IMR-90 (cell line): ENCODE data around the gene COX17. TPM values are rescaled to one million over a fixed set of nuclear protein-coding genes. Genes with fewer than 3 reads are reported as not detected.

Experiments
- ATAC-seq: fragments of 200-7000 bp; cut with Tn5 transposase; 2 replicates; pipeline ENCODE4 v1.9.1; 2020; ENCODE audit warnings: low read depth, mild to moderate bottlenecking, moderate library complexity
- BruUV-seq: library from RNA; stranded (reverse); fragments of 400-500 nt; replicated peaks from 2 replicates; lab custom pipeline; 2021; lab: Mats Ljungman, UMichigan
- CTCF ChIA-PET: fragments of 300-600 bp; formaldehyde crosslinking; extraction: SDS; loops from one replicate; lab custom pipeline; 2021; ENCODE audit warnings: antibody characterized with exemption; lab: Yijun Ruan, JAX
- POLR2A ChIA-PET: fragments of 300-600 bp; sonication (Branson Sonifier 250); formaldehyde crosslinking; loops from one replicate; lab custom pipeline; 2022; ENCODE audit warnings: antibody characterized with exemption; ENCODE audit not compliant: unreplicated experiment; lab: Charles Lee
- DNase-seq: peaks from one replicate; pipeline ENCODE4 v3.0.0; 2013
- H2AFZ ChIP-seq: replicated peaks from 2 replicates; pipeline ENCODE3; 2013; ENCODE audit warnings: low read length, mild to moderate bottlenecking; ENCODE audit not compliant: poor library complexity
- H2AK5ac ChIP-seq: 2 replicates; pipeline ENCODE4 v1.6.1; 2013; ENCODE audit warnings: low read depth, low read length, inconsistent platforms
- H2AK9ac ChIP-seq: replicated peaks from 2 replicates; pipeline ENCODE3; 2013; ENCODE audit warnings: mild to moderate bottlenecking, low read depth, low read length, moderate library complexity; ENCODE audit not compliant: poor library complexity
- H2BK120ac ChIP-seq: 2 replicates; pipeline ENCODE4 v1.6.1; 2013; ENCODE audit warnings: low read depth, low read length, inconsistent platforms
- H2BK15ac ChIP-seq: 3 replicates; pipeline ENCODE4 v1.6.1; 2013; ENCODE audit warnings: low read depth, low read length, inconsistent platforms
- H2BK20ac ChIP-seq: 2 replicates; pipeline ENCODE4 v1.6.1; 2013; ENCODE audit warnings: low read depth, mild to moderate bottlenecking, inconsistent platforms, low read length, moderate library complexity
- H2BK5ac ChIP-seq: 2 replicates; pipeline ENCODE4 v1.6.1; 2013; ENCODE audit warnings: mild to moderate bottlenecking, low read depth, low read length, inconsistent platforms; ENCODE audit not compliant: poor library complexity, severe bottlenecking
- H3K14ac ChIP-seq: replicated peaks from 2 replicates; pipeline ENCODE4 v1.6.1; 2013; ENCODE audit warnings: low read depth, low read length, inconsistent platforms
- H3K18ac ChIP-seq: 2 replicates; pipeline ENCODE4 v1.6.1; 2013; ENCODE audit warnings: low read depth, low read length, control low read depth
- H3K23ac ChIP-seq: 2 replicates; pipeline ENCODE4 v1.6.1; 2013; ENCODE audit warnings: low read depth, low read length, inconsistent platforms
- H3K27ac ChIP-seq: 2 replicates; pipeline ENCODE4 v1.5.1; 2013; ENCODE audit warnings: mild to moderate bottlenecking, control low read depth, low read length; ENCODE audit not compliant: insufficient read depth
- H3K27me3 ChIP-seq: 2 replicates; pipeline ENCODE4 v1.6.1; 2013; ENCODE audit warnings: low read length; ENCODE audit not compliant: control insufficient read depth, insufficient read depth
- H3K36me3 ChIP-seq: 2 replicates; pipeline ENCODE4 v1.6.1; 2013; ENCODE audit warnings: low read length, mixed read lengths; ENCODE audit not compliant: control insufficient read depth, insufficient read depth
- H3K4ac ChIP-seq: 2 replicates; pipeline ENCODE4 v1.6.1; 2013; ENCODE audit warnings: low read depth, low read length, inconsistent platforms
- H3K4me1 ChIP-seq: 2 replicates; pipeline ENCODE4 v1.6.1; 2013; ENCODE audit warnings: low read length, mixed read lengths; ENCODE audit not compliant: control insufficient read depth, insufficient read depth
- H3K4me2 ChIP-seq: 2 replicates; pipeline ENCODE4 v1.6.1; 2013; ENCODE audit warnings: low read depth, mild to moderate bottlenecking, control low read depth, low read length, moderate library complexity
- H3K4me3 ChIP-seq: 2 replicates; pipeline ENCODE4 v1.5.1; 2013; ENCODE audit warnings: low read depth, mild to moderate bottlenecking, control low read depth, low read length, moderate library complexity; ENCODE audit not compliant: insufficient read depth
- H3K56ac ChIP-seq: 2 replicates; pipeline ENCODE4 v1.6.1; 2013; ENCODE audit warnings: low read length, inconsistent platforms; ENCODE audit not compliant: insufficient read depth; ENCODE audit errors: extremely low read depth
- H3K79me1 ChIP-seq, 2 experiments: 2 replicates each; pipeline ENCODE4 v1.6.1; 2013; ENCODE audit warnings: low read length in 2 of 2, inconsistent platforms in 1 of 2, low read depth in 1 of 2
- H3K9ac ChIP-seq: 2 replicates; pipeline ENCODE4 v1.6.1; 2013; ENCODE audit warnings: low read depth, low read length, control low read depth
- H3K9me1 ChIP-seq: 2 replicates; pipeline ENCODE4 v1.6.1; 2013; ENCODE audit warnings: low read length, inconsistent platforms; ENCODE audit not compliant: insufficient read depth
- H3K9me3 ChIP-seq: 2 replicates; pipeline ENCODE4 v1.6.1; 2013; ENCODE audit warnings: low read length; ENCODE audit not compliant: control insufficient read depth, insufficient read depth
- H4K20me1 ChIP-seq: 2 replicates; pipeline ENCODE4 v1.6.1; 2013; ENCODE audit warnings: low read length, inconsistent platforms; ENCODE audit not compliant: insufficient read depth
- H4K5ac ChIP-seq: 2 replicates; pipeline ENCODE4 v1.6.1; 2013; ENCODE audit warnings: mild to moderate bottlenecking, low read depth, low read length, control low read depth
- H4K8ac ChIP-seq, 2 experiments: 2 replicates each; pipeline ENCODE4 v1.6.1; 2013; ENCODE audit warnings: low read depth in 2 of 2, low read length in 2 of 2, control low read depth in 1 of 2, inconsistent platforms in 1 of 2
- H4K91ac ChIP-seq: 2 replicates; pipeline ENCODE4 v1.6.1; 2013; ENCODE audit warnings: low read depth, low read length, inconsistent platforms; ENCODE audit not compliant: insufficient read depth
- BHLHE40 ChIP-seq: fragments of 150-350 bp; IDR thresholded peaks from 2 replicates; pipeline ENCODE4 v1.6.1; 2016; ENCODE audit warnings: mild to moderate bottlenecking, low read depth, low read length
- CEBPB ChIP-seq: IDR thresholded peaks from 2 replicates; pipeline ENCODE4 v1.6.1; 2012; ENCODE audit warnings: low read depth, low read length, improper control_type of control experiment
- CHD1 ChIP-seq: IDR thresholded peaks from 2 replicates; pipeline ENCODE4 v1.6.1; 2012; ENCODE audit warnings: low read depth, low read length, improper control_type of control experiment
- FOS ChIP-seq: fragments of 150-350 bp; IDR thresholded peaks from 2 replicates; pipeline ENCODE4 v1.6.1; 2016; ENCODE audit warnings: low read depth, low read length
- MAZ ChIP-seq: IDR thresholded peaks from 2 replicates; pipeline ENCODE4 v1.6.1; 2012; ENCODE audit warnings: low read depth, mild to moderate bottlenecking, low read length, improper control_type of control experiment, moderate library complexity, borderline replicate concordance
- MXI1 ChIP-seq: IDR thresholded peaks from 2 replicates; pipeline ENCODE4 v1.6.1; 2012; ENCODE audit warnings: low read depth, mild to moderate bottlenecking, low read length, moderate library complexity, borderline replicate concordance
- NFE2L2 ChIP-seq: fragments of 150-350 bp; IDR thresholded peaks from 2 replicates; pipeline ENCODE4 v1.6.1; 2016; ENCODE audit warnings: low read depth, mild to moderate bottlenecking, low read length
- POLR2A ChIP-seq: IDR thresholded peaks from 2 replicates; pipeline ENCODE4 v1.6.1; 2012; ENCODE audit warnings: mild to moderate bottlenecking, low read depth, low read length
- RAD21 ChIP-seq: IDR thresholded peaks from 2 replicates; pipeline ENCODE4 v1.6.1; 2012; ENCODE audit warnings: low read length, improper control_type of control experiment
- RCOR1 ChIP-seq: IDR thresholded peaks from 2 replicates; pipeline ENCODE4 v1.6.1; 2012; ENCODE audit warnings: mild to moderate bottlenecking, low read length, improper control_type of control experiment; ENCODE audit not compliant: insufficient replicate concordance
- RFX5 ChIP-seq: IDR thresholded peaks from 2 replicates; pipeline ENCODE4 v1.8.0; 2012; ENCODE audit warnings: low read depth, mild to moderate bottlenecking, low read length, moderate library complexity
- SMC3 ChIP-seq: fragments of 150-350 bp; IDR thresholded peaks from 2 replicates; pipeline ENCODE4 v1.6.1; 2016; ENCODE audit warnings: low read depth, mild to moderate bottlenecking, antibody characterized with exemption, low read length, moderate library complexity
- WGBS, 2 experiments: methylation state at CpG; one replicate each; pipeline versions ENCODE4 v1.1.5 to v1.1.7; 2013; ENCODE audit warnings: missing lambda C conversion rate in 2 of 2; ENCODE audit not compliant: insufficient read length in 1 of 2; ENCODE audit errors: extremely low coverage in 2 of 2; 5-methylcytosine and 5-hydroxymethylcytosine counted together
- dilution Hi-C: fragments of 300-500 bp; cut with HindIII; formaldehyde crosslinking; loops from one replicate; pipeline ENCODE4 v1.14.3; 2018; ENCODE audit warnings: low sequenced_read_pairs; ENCODE audit not compliant: unreplicated experiment
- in situ Hi-C: fragments of 300-500 bp; cut with MboI; formaldehyde crosslinking; loops from 3 replicates; pipeline ENCODE4 v1.14.3; 2019; ENCODE audit warnings: low sequenced_read_pairs, inconsistent platforms, mixed read lengths
- intact Hi-C: fragments of 100-400 bp; cut with micrococcal nuclease; formaldehyde crosslinking; loops from 2 replicates; pipeline ENCODE4 v1.10.0; 2022
- polyA plus RNA-seq, 3 experiments: library from polyadenylated mRNA; depleted of rRNA; stranded (reverse); fragments of >200 nt; gene quantifications; 2 replicates each; pipeline ENCODE4 v1.2.3, GENCODE V29; 2012; ENCODE audit warnings: low replicate concordance in 1 of 3
- total RNA-seq: library from RNA; depleted of rRNA; stranded (reverse); fragments of >200 nt; gene quantifications from 2 replicates; pipeline ENCODE4 v1.2.3, GENCODE V29; 2012
- TF ChIP-seq, protein P1 (sequence below): fragments of 150-350 bp; IDR thresholded peaks from 2 replicates; pipeline ENCODE4 v1.6.1; 2017; ENCODE audit warnings: mild to moderate bottlenecking, antibody characterized with exemption, low read length, low read depth
- TF ChIP-seq, protein P2 (sequence below): fragments of 150-350 bp; IDR thresholded peaks from 2 replicates; pipeline ENCODE4 v1.6.1; 2016; ENCODE audit warnings: low read depth, mild to moderate bottlenecking, low read length, moderate library complexity, borderline replicate concordance
- TF ChIP-seq, protein P3 (sequence below): conservative IDR thresholded peaks from 2 replicates; pipeline ENCODE4 v1.5.1; 2012; ENCODE audit warnings: mild to moderate bottlenecking, low read depth, low read length, improper control_type of control experiment

COX17 gene
- total and polyA plus RNA-seq, 2 of the 4 experiments (the other 2 are of a cell fraction), result 2.0 to 24.5 TPM

DNA sequence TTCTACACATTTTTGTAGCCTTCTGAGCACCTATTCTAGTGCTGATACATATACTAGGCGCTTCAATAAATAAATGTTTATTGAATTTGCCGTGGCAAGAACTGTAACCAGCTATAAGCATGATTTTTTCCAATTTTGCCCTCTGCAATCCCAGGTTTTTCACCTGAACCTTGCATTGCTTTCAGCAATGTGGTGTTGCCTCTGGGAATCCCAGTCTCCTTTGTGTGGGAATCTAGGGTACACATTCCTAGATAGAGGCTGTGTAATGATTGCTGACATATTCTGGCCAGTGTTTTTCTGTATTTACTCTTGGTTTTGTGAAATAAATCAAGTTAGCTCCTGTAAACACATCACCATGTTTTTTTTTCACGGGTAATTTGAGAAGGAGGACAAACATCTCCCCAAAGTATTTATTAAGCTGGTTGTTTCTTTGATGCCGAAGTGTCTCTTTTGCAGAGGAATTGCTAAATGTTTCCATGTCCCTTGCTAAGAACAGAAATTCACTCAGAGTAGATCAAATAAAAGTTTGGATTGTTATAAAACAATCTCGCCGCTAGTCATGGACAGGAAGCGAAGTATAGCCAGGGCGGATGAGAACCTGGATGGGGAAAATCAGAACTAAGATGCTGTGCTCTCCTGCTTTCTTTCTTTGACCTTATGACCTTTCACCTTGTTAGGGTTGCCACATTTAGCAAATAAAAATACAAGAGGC, 26.8 kb upstream of the COX17 start:
- no TSS peak for BruUV-seq
- CTCF ChIA-PET, result interaction anchor here (0.6 kb wide), 1 partner anchor 1334 kb away, joined by 3 read pairs; no protein-coding TSS in a partner anchor
- TF ChIP-seq, protein P1, sequence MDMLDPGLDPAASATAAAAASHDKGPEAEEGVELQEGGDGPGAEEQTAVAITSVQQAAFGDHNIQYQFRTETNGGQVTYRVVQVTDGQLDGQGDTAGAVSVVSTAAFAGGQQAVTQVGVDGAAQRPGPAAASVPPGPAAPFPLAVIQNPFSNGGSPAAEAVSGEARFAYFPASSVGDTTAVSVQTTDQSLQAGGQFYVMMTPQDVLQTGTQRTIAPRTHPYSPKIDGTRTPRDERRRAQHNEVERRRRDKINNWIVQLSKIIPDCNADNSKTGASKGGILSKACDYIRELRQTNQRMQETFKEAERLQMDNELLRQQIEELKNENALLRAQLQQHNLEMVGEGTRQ, result no peak
- TF ChIP-seq MAZ (no peak), FOS (no peak), NFE2L2 (no peak), POLR2A (no peak), RFX5 (no peak), CHD1 (no peak), MXI1 (no peak), RAD21 (no peak), BHLHE40 (no peak), RCOR1 (no peak), CEBPB (no peak), SMC3 (no peak)
- TF ChIP-seq, protein P2, sequence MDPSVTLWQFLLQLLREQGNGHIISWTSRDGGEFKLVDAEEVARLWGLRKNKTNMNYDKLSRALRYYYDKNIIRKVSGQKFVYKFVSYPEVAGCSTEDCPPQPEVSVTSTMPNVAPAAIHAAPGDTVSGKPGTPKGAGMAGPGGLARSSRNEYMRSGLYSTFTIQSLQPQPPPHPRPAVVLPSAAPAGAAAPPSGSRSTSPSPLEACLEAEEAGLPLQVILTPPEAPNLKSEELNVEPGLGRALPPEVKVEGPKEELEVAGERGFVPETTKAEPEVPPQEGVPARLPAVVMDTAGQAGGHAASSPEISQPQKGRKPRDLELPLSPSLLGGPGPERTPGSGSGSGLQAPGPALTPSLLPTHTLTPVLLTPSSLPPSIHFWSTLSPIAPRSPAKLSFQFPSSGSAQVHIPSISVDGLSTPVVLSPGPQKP, result no peak
- TF ChIP-seq, protein P3, sequence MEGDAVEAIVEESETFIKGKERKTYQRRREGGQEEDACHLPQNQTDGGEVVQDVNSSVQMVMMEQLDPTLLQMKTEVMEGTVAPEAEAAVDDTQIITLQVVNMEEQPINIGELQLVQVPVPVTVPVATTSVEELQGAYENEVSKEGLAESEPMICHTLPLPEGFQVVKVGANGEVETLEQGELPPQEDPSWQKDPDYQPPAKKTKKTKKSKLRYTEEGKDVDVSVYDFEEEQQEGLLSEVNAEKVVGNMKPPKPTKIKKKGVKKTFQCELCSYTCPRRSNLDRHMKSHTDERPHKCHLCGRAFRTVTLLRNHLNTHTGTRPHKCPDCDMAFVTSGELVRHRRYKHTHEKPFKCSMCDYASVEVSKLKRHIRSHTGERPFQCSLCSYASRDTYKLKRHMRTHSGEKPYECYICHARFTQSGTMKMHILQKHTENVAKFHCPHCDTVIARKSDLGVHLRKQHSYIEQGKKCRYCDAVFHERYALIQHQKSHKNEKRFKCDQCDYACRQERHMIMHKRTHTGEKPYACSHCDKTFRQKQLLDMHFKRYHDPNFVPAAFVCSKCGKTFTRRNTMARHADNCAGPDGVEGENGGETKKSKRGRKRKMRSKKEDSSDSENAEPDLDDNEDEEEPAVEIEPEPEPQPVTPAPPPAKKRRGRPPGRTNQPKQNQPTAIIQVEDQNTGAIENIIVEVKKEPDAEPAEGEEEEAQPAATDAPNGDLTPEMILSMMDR, result no peak

More for the DNA sequence above, 26.8 kb upstream of the COX17 start:
- Histone ChIP-seq H3K9ac (no peak overlapping the region), H3K23ac (no peak overlapping the region), H3K4me2 (no peak overlapping the region), H2BK15ac (no peak overlapping the region), H3K79me1 (no peaks in the 10 kb centered on the region), H2AK9ac (no peak overlapping the region), H3K14ac (no peak overlapping the region), H4K5ac (no peak overlapping the region), H3K4me3 (no peak overlapping the region), H3K18ac (no peak overlapping the region), H2AFZ (no peak overlapping the region), H3K27me3 (peaks cover 18% of the 10 kb centered on the region), H3K36me3 (no peaks in the 10 kb centered on the region), H3K9me3 (no peaks in the 10 kb centered on the region), H4K20me1 (no peaks in the 10 kb centered on the region), H2AK5ac (no peak overlapping the region), H4K91ac (no peak overlapping the region), H3K56ac (no peak overlapping the region), H3K4ac (no peak overlapping the region), H3K27ac (no peak overlapping the region), H4K8ac (no peak overlapping the region), H3K9me1 (no peaks in the 10 kb centered on the region), H2BK5ac (no peak overlapping the region), H2BK120ac (no peak overlapping the region), H2BK20ac (no peak overlapping the region), H3K4me1 (0 out of 2 replicates have a peak, but pooled peaks cover 2% of the 10 kb centered on the region)
- no peak for DNase-seq
- POLR2A ChIA-PET, result no interaction called here
- WGBS, 2 experiments, result 93% methylated on average over 3 of the region's 8 CpGs; no CpG with 5 or more reads in 1 of the 2 experiments
- no peak for ATAC-seq
- dilution Hi-C loops (no loop called here), in situ Hi-C loops (no loop called here), intact Hi-C loops (loop anchor here (10.0 kb wide), 1 partner anchor 501 kb away; no protein-coding TSS in a partner anchor)
